Prostate gland (tissue), 2 donors: ENCODE measurements around the gene PSMD6. TPM values are rescaled to one million over a fixed set of nuclear protein-coding genes. Genes with fewer than 3 reads are reported as not detected.

ENCODE experiments used
- DNase-seq: peaks from one replicate; pipeline ENCODE4 v3.0.0-alpha.2; 2019; ENCODE audit warnings: low spot score
- H3K27ac ChIP-seq, 2 donors: fragments of 200-600 bp; sonication (generic); 2 replicates each; pipeline ENCODE4 v1.5.1; 2017 to 2019
- H3K27me3 ChIP-seq: fragments of 200-600 bp; sonication (generic); replicated peaks from 2 replicates; pipeline ENCODE4 v1.5.1; 2019; ENCODE audit not compliant: insufficient read depth
- H3K36me3 ChIP-seq, 2 donors: fragments of 200-600 bp; sonication (generic); 1 replicate in 1 of 2; 2 replicates in 1 of 2; pipeline versions ENCODE4 v1.5.1 to v1.8.1; 2017 to 2019
- H3K4me1 ChIP-seq: fragments of 200-600 bp; sonication (generic); replicated peaks from 2 replicates; pipeline ENCODE4 v1.5.1; 2019
- H3K4me3 ChIP-seq, 2 donors: fragments of 200-600 bp; sonication (generic); 2 replicates each; pipeline ENCODE4 v1.5.1; 2017 to 2019
- H3K9me3 ChIP-seq: fragments of 200-600 bp; sonication (generic); 2 replicates; pipeline ENCODE4 v1.5.1; 2017
- CTCF ChIP-seq, 4 experiments: fragments of 200-600 bp in 2 of 4; fragments of 450-650 bp in 2 of 4; sonication (generic) in 2 of 4; IDR thresholded peaks; 1 replicate in 3 of 4; 2 replicates in 1 of 4; pipeline ENCODE4 v1.5.1; 2016 to 2019; ENCODE audit warnings: antibody characterized with exemption in 4 of 4, mild to moderate bottlenecking in 2 of 4, moderate library complexity in 2 of 4
- POLR2A ChIP-seq: fragments of 450-650 bp; IDR thresholded peaks from one replicate; pipeline ENCODE4 v1.6.1; 2016; ENCODE audit warnings: antibody characterized with exemption, mild to moderate bottlenecking
- POLR2AphosphoS5 ChIP-seq: sonication (generic); formaldehyde crosslinking; IDR thresholded peaks from one replicate; pipeline ENCODE4 v1.6.1; 2017; ENCODE audit warnings: antibody characterized with exemption
- WGBS: methylation state at CpG from one replicate; pipeline ENCODE4 v1.1.5; 2018; 5-methylcytosine and 5-hydroxymethylcytosine counted together
- intact Hi-C: fragments of 100-400 bp; cut with DNase I; formaldehyde crosslinking; loops from one replicate; pipeline ENCODE4 v1.14.2; 2022
- total RNA-seq, 2 donors: library from RNA; depleted of rRNA; stranded (reverse); fragments of >200 nt; gene quantifications; one replicate each; pipeline ENCODE4 v1.1.0, GENCODE V29; 2016

The PSMD6 gene
- total RNA-seq, 2 donors from 2014 or later = 56.4 to 67.9 TPM

GRCh38 chr3:64019271-64019670 lies 4.0 kb downstream of the PSMD6 start:
- Histone ChIP-seq H3K36me3 (no peaks in the 10 kb centered on the region), H3K9me3 (no peaks in the 10 kb centered on the region), H3K4me3 (no peak overlapping the region), H3K27me3 (no peaks in the 10 kb centered on the region), H3K4me1 (no peaks in the 10 kb centered on the region), H3K27ac (no peak overlapping the region)
- no peak for TF ChIP-seq CTCF (IDR thresholded peaks at IDR 0.05)
- TF ChIP-seq POLR2AphosphoS5 = no peak
- no peak for TF ChIP-seq POLR2A
- 89% methylated on average over 3 of the region's 3 CpGs for WGBS
- intact Hi-C loops = no loop called here
- DNase-seq = no peak

GRCh38 chr3:64016941-64017620 lies 6.2 kb downstream of the PSMD6 start:
- 79% methylated on average over 3 of the region's 3 CpGs for WGBS
- intact Hi-C loops = no loop called here
- H3K27ac ChIP-seq = no peak overlapping the region
- H3K4me1 ChIP-seq = no peaks in the 10 kb centered on the region
- no peak for DNase-seq
- no peak overlapping the region for H3K4me3 ChIP-seq
- TF ChIP-seq POLR2A = no peak
- no peak for TF ChIP-seq CTCF (IDR thresholded peaks at IDR 0.05)
- no peak for TF ChIP-seq POLR2AphosphoS5
- H3K36me3 ChIP-seq = peaks cover 0 to 2% of the 10 kb centered on the region in 2 donors
- H3K9me3 ChIP-seq = no peaks in the 10 kb centered on the region
- H3K27me3 ChIP-seq = no peaks in the 10 kb centered on the region

- Histone ChIP-seq H3K27ac (no peak overlapping the region), H3K36me3 (peaks cover 0 to 2% of the 10 kb centered on the region in 2 donors), H3K9me3 (no peaks in the 10 kb centered on the region), H3K4me1 (no peaks in the 10 kb centered on the region), H3K4me3 (no peak overlapping the region), H3K27me3 (no peaks in the 10 kb centered on the region)
- TF ChIP-seq POLR2AphosphoS5 = no peak
- no peak for TF ChIP-seq CTCF (IDR thresholded peaks at IDR 0.05)
- TF ChIP-seq POLR2A = no peak
- no peak for DNase-seq
- intact Hi-C loops = no loop called here
- WGBS = 75% methylated on average over 5 of the region's 5 CpGs
These were observed 11.6 kb downstream of the PSMD6 start for GRCh38 chr3:64011685-64012084.

GRCh38 chr3:64010199-64010598 lies 13.1 kb downstream of the PSMD6 start:
- no peaks in the 10 kb centered on the region for H3K4me1 ChIP-seq
- no peak overlapping the region for H3K27ac ChIP-seq
- H3K27me3 ChIP-seq = no peaks in the 10 kb centered on the region
- no peak overlapping the region for H3K4me3 ChIP-seq
- intact Hi-C loops = no loop called here
- TF ChIP-seq CTCF (IDR thresholded peaks at IDR 0.05) (no peak), POLR2A (no peak), POLR2AphosphoS5 (no peak)
- DNase-seq = no peak
- H3K9me3 ChIP-seq = no peaks in the 10 kb centered on the region
- peaks cover 0 to 2% of the 10 kb centered on the region in 2 donors for H3K36me3 ChIP-seq
- 51% methylated on average over 5 of the region's 5 CpGs for WGBS

- intact Hi-C loops = no loop called here
- no peaks in the 10 kb centered on the region for H3K9me3 ChIP-seq
- no peak overlapping the region for H3K27ac ChIP-seq
- no peaks in the 10 kb centered on the region for H3K27me3 ChIP-seq
- no peak for TF ChIP-seq CTCF (IDR thresholded peaks at IDR 0.05)
- TF ChIP-seq POLR2AphosphoS5 = no peak
- no peak for TF ChIP-seq POLR2A
- H3K4me3 ChIP-seq = no peak overlapping the region
- no peaks in the 10 kb centered on the region for H3K4me1 ChIP-seq
- H3K36me3 ChIP-seq = peaks cover 0 to 2% of the 10 kb centered on the region in 2 donors
- no peak for DNase-seq
- 88% methylated on average over 7 of the region's 7 CpGs for WGBS
These were observed 13.8 kb downstream of the PSMD6 start for GRCh38 chr3:64009528-64009927.
